Fibroblast of skin of back (primary cell): ENCODE measurements around the gene AP3S2.

Source experiments
- DNase-seq: peaks from one replicate; pipeline ENCODE4 v3.0.0-alpha.2; 2013

AP3S2 gene

DNA sequence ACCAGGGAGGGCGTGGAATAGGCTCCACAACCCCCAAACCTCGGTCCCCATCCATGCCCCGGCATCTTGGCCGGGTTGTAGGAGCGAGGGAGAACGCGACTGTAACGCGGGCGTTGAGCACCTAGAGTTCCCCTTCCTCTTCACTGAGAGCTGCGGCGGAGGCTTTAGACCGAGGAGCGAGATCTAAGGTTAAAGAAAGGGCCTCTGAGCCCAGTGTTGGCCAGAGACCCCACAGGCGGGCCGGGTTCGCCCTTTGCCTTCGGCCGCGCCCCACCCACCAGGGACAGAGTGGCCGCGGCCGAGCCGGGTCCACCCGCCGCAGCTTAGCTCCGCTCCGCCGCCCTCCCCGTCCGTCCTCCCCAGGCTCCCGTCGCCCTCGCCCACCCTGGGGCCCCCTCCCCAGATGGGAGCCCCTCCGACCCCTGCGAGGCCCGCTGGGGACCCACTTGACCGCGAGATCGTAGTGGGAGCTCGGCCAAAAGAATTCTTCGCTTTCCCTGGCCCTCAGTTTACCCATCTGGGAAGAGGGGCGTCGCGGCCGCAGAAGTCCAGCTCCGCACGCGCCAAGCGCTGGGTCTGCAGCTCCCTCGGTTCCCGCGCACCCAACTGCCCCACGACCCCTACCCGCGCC is 79.6 kb downstream of the AP3S2 start:
- no peak for DNase-seq

DNA sequence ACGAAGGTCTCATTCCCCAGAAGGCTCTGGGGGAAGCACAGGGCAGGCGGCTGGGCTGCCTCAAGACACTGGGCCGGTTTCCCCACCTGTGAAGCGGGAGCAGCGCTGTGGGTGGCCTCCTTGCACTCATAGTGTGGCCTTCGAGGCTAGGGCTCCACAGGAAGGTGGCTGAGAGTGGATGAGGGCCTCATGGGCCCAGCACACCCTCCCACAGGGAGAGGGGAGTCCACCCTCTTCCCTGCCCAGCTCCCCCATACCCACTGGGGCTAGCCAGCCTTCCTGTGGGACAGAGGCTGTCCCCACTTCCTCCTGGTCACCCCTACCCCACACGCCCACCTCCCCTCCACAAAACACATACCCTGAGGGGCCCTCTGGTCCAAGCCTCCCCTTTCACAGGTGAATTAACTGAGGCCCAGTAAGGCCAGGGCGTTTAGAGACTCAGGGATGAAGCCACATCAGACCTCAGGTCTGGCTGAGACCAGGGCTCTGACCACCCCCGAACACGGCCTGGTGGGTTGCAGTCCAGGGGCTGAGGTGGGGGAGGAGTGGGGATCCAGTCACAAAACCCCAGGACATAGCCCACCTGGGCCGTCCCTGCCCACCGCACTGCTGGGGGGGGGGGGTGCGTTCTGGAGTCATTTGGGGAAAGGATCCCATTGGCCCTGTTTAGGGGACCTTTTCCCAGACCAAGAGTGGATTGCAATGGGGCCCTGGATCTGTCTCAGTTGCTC is 80.2 kb downstream of the AP3S2 start:
- no peak for DNase-seq

DNA sequence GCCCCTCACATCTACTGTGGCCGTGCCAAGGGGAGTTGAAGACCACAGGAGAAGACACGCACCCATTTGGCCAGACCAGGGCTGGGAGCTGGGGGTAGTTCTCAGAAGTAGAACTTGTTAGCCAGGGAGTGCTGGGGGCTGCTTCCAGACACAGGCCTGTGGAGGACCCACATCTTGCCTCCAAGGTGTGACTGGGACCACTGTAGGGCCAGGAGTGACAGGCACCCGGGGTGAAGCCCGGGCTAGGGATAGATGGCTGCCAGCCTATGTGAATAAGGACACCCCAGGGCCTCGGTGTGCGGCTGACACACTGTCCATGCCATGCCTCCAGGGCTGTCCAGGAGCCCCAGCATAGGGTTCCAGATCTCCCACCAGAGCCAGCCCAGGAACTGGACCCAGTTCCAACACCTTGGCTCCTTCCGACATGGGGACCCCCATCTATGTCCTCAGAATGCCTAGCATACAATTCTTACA is 80.9 kb downstream of the AP3S2 start:
- DNase-seq: no peak

DNA sequence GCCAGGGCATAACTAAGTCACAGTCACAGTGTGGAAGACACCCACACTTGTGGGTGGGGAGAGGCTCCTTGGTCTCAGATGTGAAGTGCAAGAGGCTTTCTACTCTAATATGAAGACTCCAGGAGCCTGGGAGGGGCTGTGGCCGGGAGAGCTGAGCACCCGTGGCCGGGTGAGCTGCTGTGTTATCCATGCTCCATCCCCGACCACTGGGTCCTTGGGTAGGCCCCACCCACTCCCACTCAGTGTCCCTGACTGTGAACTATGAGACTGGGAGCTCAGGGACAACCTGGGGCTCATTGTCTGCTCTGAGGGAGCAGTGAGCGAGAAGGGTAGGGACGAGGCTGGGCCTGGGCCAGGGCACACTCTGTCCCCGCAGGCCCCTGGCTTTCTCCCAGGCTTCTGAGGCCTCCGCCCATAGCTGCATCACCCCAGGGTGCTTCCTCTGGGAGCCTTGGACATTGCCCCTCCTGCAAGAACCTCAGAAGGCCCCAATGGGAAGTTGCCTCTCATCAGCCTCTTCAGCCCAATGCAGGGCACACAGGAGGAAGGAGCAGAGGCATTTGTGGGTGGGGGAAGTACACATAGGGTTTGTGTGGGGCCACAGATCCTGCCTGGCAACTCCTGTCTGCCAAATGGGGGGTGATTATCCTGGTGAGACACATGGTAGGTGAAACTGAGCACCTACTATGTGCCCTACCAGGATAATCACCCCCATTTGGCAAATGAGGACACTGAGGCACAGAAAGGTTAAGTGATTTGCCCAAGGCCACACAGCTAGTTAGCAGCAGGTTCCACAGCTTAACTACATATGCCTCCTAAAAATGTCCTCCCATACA is 81.6 kb downstream of the AP3S2 start:
- DNase-seq: peak; percentile 37

DNA sequence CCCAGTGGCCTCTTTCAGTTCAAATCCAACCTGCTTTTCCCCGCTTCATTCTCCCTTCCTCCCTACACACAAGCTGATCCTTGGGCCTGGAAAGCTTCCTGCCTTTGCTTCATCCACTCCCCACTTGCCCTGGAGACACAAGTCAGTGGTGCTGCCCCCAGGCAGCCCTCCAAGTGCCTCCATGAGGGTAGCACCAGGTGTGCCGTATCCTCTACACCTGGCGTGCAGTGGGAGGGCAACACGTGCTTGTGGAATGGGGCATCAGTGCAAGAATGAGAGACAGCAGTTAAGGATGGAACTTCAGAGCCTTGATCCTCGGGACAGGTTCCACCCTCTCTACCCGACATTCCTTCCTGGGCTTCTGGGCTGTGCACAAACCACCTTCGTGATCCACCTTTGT is 83.0 kb downstream of the AP3S2 start:
- no peak for DNase-seq

DNA sequence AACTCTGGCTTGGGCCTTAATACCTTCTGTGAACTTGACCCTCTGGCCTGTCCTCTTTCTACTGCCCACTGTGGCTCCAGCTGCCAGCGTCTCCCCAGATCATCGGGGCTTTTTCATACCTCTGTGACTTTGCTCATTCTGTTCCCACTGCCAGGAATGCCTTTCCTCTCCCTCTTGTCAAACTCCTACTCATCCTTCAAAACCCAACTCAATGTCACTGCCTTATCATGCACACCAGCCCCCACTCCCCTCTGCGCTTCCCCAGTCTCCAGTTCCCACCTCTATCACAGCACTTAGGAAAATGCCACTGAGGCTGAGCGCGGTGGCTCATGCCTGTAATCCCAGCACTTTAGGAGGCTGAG is 84.0 kb downstream of the AP3S2 start:
- no peak for DNase-seq

DNA sequence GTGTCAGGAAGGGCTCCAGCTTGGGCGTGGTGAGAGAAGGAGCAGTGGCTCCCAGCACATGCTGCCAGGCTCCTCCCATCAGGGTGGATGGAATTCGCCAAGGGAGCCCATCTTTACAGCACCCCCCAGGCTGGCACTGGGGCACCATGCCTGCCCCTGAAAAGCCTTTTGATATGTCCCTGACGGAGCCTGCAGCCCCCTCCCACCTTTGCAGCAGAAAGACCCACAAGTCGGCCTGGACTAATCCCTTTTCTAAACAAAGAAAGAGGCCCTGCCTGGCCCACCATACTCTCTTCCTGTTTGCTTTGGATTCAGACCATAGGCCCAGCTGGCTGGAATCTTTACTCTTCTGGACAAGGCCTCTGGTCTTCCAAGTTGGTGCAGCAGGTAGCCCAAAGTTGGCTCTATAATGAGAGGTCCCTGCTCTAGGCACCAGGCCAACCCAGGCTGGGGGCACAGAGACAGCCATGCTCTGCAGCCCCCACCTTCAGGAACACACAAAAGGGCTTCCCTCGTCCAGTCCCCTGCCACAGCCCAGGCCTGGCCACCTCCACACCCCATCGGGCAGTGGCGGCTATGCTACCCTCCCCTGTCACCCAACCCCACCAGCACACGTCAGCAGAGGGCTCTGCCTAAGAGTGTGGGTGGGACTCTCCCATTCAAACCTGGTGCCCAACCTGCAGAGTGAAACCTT is 84.6 kb downstream of the AP3S2 start:
- DNase-seq: peak; percentile 40

DNA sequence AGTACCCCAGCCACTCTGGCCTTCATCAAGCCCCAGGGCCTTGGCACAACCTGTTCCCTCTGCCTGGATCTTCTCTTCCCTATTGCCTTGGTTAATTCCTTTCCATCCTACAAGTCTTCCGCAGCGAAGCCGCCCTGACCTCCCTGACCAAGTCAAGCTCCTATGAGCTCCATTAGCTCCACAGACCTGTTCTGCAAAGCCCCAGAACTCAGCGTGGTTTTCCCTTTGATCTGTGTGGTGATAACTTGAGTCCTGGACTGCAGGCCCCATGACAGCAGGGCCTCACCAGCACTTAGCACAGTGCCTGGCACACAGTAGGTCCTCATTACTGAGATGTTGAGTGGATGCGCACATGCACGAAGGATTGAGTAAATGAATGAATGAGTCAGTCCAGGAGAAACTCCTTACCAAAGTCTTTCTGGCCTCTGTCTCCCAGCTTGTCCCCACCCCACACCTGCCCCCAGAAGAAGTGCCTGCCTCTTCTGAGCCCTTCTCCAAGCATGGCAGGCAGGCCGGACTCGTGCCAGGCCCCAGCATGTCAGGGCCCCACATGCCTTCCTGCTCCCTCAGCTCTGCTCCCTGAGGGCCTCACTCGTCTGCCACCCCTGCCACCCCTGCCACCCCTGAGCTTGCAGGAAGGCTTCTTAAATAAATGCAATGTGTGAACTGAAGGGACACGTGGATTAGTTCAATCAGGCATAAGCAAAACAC is 85.5 kb downstream of the AP3S2 start:
- DNase-seq: no peak

DNA sequence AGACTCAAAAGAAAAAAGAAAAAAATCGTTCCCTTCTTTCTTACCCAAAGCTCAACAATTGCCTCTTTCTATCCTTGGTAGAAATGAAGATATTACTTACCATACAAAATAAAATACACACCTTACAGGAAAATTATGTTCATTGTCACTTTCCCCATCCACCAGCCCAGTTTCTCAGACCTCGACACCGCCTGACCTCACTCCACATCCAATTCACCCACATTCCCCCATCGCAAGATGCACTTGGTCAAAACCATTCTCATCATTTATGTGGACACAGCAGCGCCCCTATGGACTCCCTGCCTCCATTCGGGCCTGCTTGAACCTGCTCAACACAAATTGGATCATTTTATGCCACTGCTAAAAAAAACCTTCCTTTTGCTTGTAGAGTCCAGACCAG is 86.1 kb downstream of the AP3S2 start:
- DNase-seq: no peak

DNA sequence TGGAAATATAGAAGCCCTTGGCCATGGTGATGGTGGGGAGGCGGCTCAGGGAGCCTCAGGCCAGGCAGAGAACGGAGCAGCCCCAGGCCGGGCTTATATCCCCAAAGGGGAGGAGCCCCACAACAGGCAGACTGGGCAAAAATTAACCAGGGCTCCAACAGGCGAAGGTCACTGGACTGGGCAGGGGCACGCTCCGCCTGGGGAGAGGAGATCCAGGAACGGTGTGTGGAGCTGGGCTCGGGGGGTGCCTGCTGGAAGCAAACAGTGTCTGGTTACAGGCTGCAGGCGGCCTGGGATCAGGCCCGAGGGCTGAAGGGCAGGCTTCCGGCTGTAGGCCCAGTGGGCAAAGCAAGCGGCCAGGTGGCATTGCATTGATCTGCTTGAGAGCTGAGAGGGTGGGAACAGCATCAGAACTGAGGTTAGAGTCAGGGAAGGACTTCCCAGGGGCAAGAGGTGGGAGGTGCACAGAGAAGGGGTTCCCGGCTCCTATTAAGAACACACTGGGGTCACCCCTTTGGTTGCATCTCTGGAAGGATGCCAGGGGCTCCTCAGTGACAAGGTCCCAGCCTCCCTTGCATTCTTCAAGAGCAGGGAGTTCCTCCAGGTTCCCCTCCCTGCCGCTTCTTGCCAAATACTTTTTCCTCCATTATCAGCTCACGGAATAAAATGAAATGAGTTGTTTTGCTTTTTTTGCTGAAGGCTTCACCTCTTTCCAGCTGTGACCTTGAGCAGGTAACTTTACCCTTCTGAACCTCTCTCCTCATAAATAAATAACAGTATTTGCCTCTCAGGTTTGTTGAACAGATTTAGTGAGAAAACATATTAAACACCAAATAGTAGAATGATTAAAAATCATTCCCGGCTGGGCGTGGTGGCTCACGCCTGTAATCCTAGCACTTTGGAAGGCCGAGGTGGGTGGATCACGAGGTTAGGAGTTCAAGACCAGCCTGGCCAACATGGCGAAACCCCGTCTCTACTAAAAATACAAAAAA is 86.9 kb downstream of the AP3S2 start:
- no peak for DNase-seq

DNA sequence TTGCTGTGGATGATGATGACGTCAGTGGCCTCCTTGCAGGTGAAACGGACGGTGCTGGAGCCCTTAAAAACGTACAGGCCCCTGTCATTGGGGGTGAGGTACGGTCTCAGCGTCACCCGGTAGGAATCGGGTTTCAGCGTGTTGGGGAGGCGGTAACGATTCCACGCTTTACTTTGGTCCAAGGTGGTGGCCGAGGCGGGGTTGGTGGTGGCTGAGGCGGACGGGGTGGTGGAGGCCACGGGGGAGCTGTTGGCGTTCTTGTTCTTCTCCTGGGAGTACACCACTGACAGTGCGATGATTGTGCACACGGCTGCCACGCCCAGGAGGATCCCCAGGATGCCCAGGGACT is 87.6 kb downstream of the AP3S2 start:
- no peak for DNase-seq

DNA sequence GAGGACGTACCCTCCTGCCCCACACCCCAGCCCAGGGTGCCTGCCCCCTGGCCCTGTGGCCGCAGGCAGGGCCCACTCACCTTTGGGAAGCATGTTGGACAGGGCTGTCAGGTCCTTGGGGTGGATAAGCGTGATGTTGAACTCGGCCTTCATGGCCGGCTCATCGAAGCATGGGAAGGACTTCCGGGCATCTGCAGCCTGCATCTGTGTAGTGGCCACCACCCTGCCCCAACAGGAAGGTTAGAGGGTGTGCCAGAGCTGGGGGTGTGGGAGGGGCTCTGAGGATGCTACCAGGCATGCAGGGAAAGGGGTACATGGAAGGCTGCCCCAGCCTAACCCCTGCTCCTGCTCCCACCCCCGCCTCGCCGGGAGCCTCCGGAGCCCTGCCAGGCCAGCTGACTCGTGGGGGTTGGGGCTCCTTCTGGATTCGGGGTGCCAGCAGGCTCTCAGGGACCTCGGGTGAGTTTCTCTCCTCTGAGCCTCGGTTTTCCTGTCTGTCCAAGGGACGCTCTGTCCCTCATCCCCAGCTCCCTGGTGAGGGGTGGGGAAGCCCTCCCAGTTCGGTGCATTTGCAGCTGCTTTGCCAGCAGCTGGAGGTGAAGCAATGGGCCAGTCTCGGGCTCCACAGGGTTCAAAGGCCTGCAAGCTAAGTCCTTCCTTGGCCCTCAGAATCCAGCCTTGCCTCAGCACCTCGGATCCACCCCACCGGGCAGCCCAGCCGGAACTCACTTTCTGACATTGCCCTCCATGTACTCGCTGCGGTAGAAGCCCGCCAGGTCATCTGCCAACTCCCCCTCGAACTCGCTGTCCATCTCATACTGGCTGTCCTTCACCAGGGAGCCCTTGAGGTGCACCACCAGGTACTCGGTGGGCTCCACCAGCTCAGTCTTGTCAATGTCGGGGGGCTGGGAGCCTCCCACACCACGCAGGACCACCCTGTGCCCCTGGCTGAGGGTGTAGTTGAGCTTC is 88.3 kb downstream of the AP3S2 start:
- no peak for DNase-seq

DNA sequence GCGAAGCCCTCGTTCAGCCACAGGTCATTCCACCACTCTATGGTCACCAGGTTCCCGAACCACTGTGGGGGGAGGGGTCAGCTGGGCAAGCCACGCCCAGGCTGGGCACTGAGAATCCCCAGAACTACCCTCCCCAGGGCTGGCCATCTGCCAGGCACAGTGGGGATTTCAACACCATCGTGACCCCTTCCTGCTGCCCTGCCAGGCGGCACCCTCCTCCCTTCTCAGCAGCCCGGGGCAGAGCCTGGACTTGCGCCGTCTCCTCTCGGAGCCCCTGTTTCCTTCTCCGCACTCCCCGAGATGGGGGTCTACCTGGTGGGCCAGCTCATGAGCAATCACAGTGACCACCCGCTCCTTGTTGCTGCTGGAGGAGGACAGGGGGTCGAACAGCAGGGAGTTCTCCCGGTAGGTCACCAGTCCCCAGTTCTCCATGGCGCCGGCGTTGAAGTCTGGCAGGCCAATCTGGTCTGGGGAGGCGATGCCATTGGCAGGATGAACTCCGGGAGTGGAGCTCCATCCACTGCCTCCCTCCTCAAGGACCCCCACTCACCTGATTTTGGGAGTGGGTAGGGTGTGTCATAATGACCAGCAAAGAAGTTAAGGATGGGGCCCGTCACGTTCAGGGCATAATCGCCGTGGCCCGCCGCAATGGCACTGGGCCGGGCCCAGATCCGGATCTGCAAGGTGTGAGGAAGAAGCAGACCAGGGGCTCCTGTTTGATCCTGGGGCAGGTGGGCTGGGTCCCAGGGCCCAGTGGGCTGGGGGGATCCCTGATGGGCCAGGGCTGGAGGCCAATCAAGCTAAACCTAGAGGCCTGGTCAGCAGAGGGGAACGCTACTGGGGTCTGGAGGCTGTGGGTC is 89.6 kb downstream of the AP3S2 start:
- DNase-seq: no peak

DNA sequence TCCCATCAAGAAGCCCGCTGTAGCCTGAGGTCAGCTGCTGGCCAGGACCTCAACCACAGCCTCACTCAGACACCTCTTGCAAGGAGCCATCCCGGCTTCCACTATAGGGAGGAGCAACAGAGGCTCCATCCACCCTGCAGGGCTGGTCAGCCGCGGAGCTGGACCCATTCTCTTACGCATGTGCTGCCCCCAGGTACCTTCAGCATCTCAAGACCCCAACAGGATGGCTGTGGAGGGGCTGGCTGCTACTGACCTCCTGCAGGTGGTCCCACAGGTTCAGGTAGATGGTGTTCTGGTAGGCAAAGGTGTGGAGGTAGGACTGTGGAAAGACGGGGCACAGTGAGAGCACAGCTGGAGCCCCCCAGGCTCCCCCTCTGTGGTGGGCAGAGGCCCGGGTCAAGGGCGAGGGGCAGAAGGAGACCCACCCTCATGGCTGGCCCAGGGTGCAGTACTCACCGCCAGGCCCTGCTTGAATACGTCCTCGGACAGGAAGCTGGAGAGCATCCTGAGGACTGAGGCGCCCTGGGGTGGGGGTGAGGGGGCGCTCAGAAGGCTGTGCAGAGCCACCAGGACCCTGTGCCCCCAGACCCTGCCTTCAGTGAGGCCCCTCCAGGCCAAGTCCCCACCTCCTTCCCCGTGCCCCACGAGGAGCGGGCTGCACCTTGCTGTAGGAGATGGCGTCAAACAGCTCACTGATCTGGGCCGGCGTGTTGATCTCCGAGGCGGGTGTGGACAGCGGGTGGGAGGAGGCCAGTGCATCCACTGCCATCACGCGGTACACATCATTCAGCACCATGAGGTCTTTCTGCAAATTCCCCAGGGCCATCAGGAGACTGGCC is 90.6 kb downstream of the AP3S2 start:
- no peak for DNase-seq

DNA sequence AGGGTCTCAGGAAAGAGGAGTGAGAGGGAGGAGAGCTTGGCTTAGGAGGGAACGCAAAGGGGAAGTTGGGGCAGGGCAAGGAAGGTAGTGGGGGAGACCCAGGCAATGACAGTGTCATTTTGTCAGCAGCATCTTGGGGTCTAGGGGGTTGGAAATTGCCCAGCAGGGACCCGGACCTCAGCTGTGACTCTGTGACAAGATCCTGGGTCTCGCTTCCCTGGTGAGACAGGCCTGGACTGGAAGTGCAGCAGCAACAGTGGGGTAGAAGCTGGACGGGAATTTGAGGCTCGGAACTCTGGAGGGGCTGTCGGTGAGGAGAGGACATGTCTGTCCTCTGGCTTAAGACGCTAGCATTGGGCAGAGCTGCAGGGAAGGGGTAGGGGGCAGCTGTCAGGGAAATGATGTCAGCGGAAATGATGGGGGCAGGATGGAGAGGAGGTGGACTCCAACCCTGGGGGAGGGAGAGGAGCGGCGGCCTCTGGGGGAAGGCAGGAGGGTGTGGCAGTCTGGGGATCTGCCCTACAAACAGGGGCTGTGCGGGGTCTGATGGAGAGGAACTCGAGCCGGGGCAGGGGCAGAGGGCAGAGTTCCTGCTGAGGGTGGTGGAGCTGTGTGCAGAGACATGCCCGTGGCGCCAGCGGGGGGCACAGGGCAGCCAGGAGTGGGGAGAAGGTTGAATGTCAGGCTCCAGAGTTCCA is 91.4 kb downstream of the AP3S2 start:
- no peak for DNase-seq

DNA sequence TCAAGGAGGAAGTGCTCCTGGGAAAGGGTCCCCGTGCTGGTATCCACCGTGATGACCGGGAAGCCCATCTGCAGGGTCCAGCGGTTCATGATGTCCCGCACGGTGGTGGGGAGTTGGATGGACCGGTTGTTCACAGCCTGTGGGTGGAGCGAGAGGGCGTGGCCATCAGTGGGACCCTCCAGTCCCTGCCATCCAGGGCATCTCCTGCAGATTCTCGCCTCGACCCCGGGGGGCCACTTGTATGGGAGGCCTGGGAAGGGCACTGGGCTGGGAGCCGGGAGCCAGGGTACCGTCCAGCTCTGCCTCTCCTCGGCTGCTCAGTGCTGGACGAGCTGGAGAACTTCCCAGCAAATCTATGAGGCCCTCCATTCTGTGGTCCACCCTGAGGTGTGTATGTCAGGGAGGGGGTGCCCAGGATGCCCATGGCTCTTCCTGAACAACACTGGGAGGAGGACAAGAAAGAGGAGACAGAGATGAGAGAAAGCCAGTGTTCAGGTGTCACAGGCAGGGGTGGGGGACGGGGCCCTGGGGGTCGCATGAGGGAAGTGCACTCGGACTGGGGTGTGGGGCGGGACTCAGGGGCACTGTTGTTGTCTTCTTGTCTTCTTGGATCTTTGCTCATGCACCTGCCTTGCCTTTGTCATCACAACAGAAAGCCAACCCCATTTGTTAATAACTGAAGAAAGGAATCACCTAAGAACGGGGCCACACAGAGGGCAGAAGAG is 92.2 kb downstream of the AP3S2 start:
- DNase-seq: no peak
